Measurements from ENCODE around the gene UCP2. TPM values are rescaled to one million over a fixed set of nuclear protein-coding genes. Genes with fewer than 3 reads are reported as not detected.

Gene UCP2, protein sequence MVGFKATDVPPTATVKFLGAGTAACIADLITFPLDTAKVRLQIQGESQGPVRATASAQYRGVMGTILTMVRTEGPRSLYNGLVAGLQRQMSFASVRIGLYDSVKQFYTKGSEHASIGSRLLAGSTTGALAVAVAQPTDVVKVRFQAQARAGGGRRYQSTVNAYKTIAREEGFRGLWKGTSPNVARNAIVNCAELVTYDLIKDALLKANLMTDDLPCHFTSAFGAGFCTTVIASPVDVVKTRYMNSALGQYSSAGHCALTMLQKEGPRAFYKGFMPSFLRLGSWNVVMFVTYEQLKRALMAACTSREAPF
- 51.3 TPM for total RNA-seq

GRCh38 chr11:73982595-73982989 is at the start of gene UCP2:
Gene UCP2, minus strand, starts transcription at chr11:73982843. Its CDS starts 4,465 bp downstream, at chr11:73978378.
- TF ChIP-seq CTCF (IDR thresholded peaks at IDR 0.05) = no peak
- peak in 1 of 2 donors; percentile 7 for TF ChIP-seq POLR2A (IDR thresholded peaks at IDR 0.05)

GRCh38 chr11:74030723-74031676 is 48.4 kb upstream of the UCP2 start:
- H3K4me1 ChIP-seq = no peaks in the 10 kb centered on the region
- H3K9me3 ChIP-seq = no peaks in the 10 kb centered on the region
- H3K36me3 ChIP-seq = peaks cover 0 to 23% of the 10 kb centered on the region in 2 donors
- no peaks in the 10 kb centered on the region for H3K27me3 ChIP-seq
- no peak for TF ChIP-seq CTCF (IDR thresholded peaks at IDR 0.05)
- no peak for DNase-seq (ENCODE audit: extremely low spot score in 2 of 2)
- intact Hi-C loops (cut with DNase I) = no loop called here
- no peak overlapping the region for H3K27ac ChIP-seq
- H3K4me3 ChIP-seq = no peak overlapping the region

More at GRCh38 chr11:73982595-73982989, at the start of gene UCP2:
- H3K4me3 ChIP-seq = peak within 1 kb of the TSS; percentile 60 to 64
- H3K27ac ChIP-seq = peak within 1 kb of the TSS; percentile 42
- DNase-seq (ENCODE audit: extremely low spot score in 2 of 2) = no peak
- H3K36me3 ChIP-seq = no peaks in the 10 kb centered on the region
- no peaks in the 10 kb centered on the region for H3K27me3 ChIP-seq
- intact Hi-C loops (cut with DNase I) = no loop called here
- H3K4me1 ChIP-seq = peaks cover 17% of the 10 kb centered on the region
- H3K9me3 ChIP-seq = no peaks in the 10 kb centered on the region

DNA sequence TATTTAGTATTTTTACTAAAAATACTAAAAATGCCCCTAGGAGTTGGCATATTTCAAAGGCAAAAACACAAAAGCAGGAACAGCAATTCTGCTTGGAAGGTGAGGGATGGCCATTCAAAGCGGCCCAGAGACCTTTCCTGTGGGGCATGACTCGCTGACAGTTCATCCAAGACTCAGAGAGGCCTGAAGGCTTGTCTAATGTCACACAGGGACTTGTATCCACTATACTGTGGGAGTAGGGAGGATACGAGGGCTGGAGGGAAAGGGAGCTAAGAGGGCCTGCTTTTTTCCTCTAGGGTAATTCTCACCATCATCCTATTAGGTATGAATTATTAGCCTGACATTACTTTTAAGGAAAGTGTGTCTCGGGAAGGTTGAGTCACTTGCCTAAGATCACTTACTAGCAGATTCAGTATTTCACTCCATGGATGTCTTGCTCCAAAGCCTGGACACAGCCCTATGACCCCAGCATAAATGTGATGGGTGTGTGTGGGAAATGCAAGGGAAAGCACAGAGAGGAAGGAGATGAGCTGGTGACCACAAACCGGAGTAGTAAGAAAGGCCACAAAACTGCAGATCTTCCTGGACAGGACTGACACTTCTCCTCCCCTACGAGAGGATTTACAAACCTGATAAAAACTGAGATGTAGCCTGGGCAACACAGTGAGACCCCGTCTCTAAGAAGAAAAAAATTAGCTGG is 43.0 kb upstream of the UCP2 start:
- no peak overlapping the region for H3K27ac ChIP-seq
- intact Hi-C loops (cut with DNase I) = no loop called here
- H3K4me3 ChIP-seq = no peak overlapping the region
- TF ChIP-seq CTCF (IDR thresholded peaks at IDR 0.05) (no peak), POLR2AphosphoS5 (IDR thresholded peaks at IDR 0.05; ENCODE audit: insufficient read depth in 1 of 2, low read depth in 1 of 2) (no peak), POLR2A (IDR thresholded peaks at IDR 0.05) (no peak)
- no peaks in the 10 kb centered on the region for H3K9me3 ChIP-seq
- no peaks in the 10 kb centered on the region for H3K4me1 ChIP-seq
- no peaks in the 10 kb centered on the region for H3K27me3 ChIP-seq
- no peak for DNase-seq (ENCODE audit: extremely low spot score in 2 of 2)
- no peaks in the 10 kb centered on the region for H3K36me3 ChIP-seq

DNA sequence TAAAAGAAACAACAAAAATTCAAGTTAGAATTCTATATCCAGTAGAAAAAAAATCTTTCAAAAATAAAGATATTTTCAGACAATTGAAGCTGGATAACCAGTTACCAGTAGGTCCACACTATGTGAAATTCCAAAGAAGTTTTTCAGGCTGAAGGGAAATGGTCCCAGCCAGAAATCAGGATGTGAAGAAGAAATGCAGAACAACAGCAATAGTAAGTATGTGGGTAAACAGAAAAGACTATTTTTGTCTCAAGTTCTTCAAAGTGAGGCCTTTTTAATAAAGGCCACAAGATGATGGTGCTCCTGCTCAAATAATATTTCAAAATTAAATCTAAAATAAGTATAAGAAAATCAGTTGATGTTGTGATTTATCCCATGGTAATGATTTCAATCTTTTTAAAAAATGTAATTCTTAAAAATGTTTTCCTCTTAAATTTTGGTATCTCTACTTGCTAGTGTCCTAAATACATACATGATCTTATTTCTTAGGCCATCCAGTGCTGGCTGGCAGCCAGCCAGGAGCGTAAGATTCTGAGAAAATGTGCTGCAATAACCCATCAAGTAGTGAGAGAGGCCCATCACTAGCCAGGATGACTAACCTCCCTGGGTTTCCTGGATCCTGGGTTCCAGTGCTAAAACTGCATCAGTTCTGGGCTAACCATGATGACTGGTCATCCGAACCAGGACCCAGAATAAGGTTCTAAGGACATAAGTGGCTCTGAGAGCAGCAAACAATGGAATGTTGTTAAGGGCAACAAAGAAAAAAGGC is 41.8 kb upstream of the UCP2 start:
- Histone ChIP-seq H3K36me3 (no peaks in the 10 kb centered on the region), H3K27me3 (no peaks in the 10 kb centered on the region), H3K9me3 (no peaks in the 10 kb centered on the region), H3K4me1 (peaks cover under 1% of the 10 kb centered on the region), H3K27ac (no peak overlapping the region), H3K4me3 (no peak overlapping the region)
- TF ChIP-seq POLR2AphosphoS5 (IDR thresholded peaks at IDR 0.05; ENCODE audit: insufficient read depth in 1 of 2, low read depth in 1 of 2) (no peak), CTCF (IDR thresholded peaks at IDR 0.05) (no peak), POLR2A (IDR thresholded peaks at IDR 0.05) (no peak)
- intact Hi-C loops (cut with DNase I) = no loop called here
- DNase-seq (ENCODE audit: extremely low spot score in 2 of 2) = no peak
